GM21423 (cell line): Measurements from ENCODE around the gene OSBPL10.

Source experiments
- ATAC-seq: cut with Tn5 transposase; IDR thresholded peaks from one replicate; pipeline ENCODE4 v1.9.1; 2021; ENCODE audit warnings: mild to moderate bottlenecking, moderate library complexity; ENCODE audit not compliant: unreplicated experiment

Gene OSBPL10

DNA sequence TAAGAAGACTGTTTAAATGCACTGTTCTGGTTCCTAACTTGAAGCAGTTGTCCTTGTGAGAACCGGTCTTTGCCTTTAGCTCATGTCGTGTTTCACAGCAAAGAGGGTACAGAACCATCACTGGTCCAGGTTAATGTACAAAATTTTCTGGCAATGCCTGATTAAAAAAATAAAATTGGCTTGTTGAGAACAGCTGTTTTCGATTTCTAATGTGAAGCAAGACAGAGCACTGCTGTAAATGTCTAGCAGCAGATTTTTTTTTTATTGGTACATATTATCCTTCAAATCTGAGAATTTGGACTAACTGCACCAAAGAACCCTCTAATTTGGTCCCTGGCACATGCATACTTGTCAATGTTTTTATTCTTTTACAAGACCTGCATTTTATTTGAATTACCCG is 345.0 kb downstream of the OSBPL10 start:
- ATAC-seq = no peak

DNA sequence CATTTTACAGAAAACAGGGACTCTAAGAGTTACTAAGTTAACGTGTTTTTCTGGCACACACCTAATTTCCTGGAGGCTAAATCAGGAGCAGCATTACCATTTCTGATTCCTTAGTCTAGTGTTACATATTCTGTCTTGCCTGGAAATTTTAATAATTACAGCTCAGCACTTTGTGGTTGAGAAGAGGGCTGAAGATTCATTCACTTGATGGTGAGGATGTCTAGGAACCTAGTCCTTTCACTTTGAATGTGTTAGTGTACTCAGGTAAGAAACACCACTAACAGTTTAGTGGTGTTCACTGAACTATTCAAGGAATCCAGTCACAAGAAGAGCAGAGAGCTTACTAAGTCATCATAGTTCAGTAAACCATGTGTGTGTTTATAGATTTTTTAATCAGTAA is 345.5 kb downstream of the OSBPL10 start:
- ATAC-seq = peak; percentile 39

DNA sequence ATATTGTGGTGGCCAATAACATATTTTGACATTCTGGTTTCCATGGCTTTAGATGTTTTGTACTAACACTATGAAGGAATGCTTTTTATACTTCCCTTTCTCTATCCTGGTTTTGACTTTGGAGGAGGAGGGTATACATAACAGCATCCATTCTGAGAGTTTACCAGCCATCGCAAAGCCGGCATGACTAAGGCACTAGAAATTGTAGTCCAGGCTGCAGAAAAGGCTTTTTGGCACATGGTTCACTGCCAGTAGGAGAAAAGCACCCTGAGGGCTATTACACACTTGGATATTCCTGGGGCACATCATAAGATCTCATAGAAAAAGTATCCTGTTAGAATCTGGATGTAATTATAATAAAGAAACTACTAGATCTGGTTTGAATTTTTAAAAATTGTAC is 346.6 kb downstream of the OSBPL10 start:
- ATAC-seq = no peak

DNA sequence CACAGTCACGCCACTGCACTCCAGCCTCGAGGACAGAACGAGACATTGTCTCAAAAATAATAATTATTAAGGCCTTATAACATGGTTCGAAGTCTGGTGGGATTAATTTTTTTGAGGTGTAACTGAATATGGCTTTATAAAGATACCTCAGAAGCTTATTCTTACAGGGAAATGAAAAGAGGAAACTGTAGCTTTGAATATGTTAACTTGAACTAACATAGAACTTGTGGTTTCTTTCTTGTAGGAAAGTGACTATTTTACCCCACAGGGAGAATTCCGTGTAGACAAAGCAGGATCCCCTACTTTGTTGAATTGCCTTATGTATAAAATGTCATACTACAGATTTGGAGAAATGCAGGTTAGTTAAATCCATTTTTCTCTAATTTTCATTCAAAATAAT is 352.0 kb downstream of the OSBPL10 start:
- ATAC-seq = no peak

DNA sequence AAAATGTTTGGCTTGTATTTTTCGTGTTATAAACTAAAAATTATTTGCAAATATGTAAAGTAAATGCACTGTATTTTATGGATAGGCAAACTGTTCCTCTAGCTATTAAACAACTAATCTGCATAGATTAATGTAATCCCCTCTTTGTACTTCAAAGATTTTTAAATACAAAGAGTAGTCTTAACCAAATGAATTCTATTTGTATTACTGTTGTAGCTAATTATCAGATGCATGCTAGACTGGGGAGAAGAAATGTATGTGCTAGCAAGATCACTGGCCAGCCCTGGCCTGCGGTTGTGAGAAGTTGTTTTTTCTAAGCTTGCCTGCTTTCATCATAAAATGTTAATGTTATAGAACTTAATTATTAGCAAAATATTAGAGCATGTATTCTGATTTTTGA is 355.7 kb downstream of the OSBPL10 start:
- ATAC-seq = no peak

DNA sequence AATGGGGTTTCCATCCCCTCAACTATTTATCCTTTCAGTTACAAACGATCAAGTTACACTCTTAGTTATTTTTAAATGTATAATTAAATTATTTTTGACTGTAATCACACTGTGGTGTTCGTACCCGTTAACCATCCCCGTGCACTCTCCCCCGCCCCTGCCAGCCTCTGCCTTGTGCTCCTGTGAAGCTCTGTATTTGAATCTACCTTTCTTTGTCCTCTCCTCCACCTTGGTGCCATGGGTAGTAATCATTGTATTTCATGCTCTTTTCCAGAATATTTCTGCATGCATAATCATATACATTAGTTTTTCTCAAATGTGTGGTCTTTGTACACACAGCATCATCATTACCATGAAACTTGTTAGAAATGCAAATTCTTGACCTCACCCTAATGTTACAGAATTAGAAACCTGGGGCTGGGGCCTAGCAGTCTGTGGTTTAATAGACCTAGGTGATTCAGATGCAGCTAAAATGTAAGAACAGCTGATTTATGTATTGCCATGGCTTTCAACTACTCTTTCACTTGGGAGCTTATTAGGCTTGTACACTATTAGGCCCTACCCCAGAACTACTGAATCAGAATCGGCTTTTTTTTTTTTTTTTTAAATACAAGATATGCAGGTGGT is 356.9 kb downstream of the OSBPL10 start:
- peak; percentile 37 for ATAC-seq

DNA sequence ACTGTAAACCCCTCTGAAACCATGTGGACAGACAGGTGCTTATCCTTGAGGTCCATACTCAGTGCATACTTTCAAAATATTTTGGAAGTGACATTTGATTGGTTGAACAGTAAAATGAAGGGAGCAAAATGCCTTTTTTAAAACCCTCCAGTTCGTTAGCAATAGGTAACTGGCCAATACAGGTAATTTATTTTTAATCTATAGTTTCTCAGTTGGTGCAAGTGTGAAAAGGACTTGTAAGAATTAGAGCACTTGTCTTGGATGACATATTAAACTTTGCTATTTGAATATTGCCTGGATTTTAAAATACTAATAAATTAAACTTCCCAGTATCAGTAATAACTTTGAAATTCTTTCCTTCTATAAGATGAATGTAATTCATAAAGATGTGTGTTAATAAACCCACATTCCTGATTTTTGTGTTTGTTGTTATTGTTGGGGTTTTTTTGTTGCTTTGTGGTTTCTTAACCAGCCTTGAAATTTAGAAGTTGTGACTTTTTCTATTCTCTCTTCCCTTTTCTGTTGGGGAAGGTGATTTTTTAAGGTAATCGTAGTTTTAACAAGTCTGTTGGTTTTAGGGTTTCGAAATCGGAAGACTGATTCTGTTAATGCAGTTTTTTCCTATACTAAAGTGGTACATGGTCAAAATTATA is 358.3 kb downstream of the OSBPL10 start:
- peak; percentile 67 for ATAC-seq

DNA sequence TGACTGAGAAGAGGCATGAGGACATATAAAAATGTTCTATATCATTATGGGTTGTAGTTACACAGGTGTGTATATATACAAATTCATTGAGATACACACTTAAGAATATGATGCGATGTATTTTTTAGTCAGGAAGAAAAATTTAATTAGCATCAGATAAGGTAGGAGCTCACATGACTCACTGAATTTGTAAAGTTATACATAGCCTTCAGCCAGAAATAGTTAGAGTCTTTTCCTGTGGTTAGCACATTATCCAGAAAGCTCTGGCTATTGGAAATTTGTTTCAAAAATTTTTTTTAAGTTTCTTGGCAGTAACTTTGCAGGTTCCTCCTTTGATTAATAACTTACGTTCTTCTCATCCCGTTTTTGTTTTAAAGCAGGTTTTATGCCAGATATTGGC is 359.7 kb downstream of the OSBPL10 start:
- no peak for ATAC-seq

DNA sequence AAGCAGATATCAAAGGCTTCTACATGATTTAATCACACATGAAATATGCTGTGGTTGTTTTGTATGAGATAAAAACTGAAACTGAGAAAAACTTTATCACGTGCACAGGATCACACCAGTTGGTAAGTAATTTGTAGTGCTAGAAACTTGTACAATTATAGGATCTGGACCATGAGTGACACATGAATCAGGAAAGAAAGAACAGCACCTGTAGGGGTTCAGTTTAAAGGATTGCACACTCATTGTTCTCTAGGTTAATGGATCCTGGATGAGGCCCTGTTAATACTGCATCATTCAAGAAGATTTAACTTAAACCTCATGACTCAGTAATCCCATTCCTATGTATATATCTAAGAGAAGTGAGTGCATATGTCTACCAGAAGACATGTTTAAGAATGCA is 360.4 kb downstream of the OSBPL10 start:
- no peak for ATAC-seq

DNA sequence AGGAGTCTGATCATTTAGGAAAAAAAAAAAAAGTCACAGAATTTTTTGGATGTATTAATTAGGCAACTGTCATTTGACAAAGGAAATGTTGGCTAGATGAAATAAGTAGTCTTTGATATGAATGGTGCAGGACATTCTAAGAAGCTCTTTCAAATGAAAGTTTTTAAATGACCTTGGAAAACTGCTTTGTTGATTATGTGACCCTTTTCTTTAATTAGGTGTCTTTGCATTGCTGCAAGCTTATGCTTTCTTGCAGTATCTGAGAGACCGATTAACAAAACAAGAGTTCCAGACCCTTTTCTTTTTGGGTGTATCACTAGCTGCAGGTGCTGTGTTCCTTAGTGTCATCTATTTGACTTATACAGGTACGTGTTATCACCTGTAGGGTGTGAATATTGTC is 364.4 kb downstream of the OSBPL10 start:
- no peak for ATAC-seq

DNA sequence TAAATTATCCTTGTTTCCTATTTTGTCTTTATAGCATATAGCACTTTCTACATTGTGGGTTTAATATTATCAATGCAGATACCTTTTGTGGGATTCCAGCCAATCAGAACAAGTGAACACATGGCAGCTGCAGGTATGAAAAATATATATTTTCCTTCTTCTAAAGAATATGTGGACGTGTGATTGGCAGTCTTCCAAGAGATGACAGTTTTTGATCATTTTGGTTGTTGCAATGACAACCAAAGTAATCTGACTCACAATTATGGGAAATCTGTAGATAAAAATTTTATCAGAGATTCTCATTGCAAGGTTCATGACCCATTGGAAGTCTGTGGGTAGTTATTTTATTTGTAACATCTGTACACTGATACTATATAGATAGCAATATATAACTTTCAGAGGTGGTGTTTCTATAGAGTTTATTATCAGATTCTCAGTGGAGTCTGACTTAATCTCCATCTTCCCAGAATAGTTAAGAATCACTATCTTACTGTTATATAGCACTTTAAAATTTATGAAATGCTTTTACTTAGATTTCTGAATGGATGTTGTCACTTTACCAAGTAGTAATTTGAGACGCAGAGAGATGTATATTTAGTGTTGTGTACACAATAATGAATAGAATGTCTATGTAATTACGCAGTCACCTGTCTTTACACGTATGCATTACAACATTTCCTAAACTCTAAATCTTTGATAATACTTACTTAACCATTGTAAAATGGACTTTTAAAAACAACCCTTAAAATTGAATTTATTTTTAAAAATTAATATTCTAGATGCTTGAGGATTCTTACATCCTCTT is 365.8 kb downstream of the OSBPL10 start:
- ATAC-seq = no peak

DNA sequence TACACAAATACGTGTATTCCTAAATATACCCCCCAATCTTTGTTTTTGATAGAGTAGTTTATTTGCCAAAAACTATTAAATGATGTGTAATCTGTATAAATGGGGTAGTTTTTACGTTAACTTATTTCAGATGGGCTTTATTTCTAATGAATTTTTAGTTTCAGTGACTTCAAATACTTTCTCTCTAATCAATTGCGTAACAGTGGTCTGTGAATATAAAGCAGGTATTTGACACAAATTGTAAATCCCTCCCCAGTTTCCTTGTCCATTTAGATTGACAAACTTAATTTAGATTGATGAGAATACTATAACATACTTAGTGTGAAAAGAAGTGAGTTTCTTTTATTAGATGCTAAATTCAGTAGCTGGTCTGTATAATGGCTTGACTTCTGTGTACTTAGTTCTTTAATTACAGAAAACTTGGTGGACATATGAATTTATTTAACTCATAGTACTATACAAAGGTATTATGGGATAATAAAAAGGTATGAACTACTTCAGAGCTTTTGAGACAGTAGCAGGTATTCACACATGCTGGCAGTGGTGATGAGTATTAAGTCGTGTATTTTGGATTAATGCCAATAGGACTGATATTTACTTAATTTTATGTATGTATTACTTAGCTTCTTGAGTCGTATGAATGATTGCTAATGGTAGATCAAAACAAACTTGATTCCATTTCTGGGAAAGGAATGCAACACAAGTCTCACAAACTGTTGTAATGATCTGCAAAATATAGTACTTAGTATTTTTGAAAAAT is 366.7 kb downstream of the OSBPL10 start:
- ATAC-seq = no peak

DNA sequence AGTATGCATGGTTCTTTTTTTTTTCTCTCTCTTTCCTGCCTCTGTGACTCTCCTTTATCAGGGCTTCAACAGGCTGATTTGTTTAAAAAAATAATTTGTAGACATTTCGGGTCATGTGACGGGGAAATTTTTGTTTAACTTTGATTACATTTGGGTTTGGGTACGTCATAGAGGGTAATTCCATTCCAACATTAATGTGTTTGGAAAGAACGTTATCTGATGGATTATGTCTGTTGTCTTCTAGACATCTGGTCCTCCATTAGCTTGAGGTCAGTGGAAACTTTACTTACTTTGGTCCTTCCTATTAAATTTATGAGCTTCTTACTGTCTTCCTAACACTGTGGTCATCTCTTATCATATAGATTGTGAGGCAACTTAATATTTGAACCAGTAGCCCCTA is 367.4 kb downstream of the OSBPL10 start:
- ATAC-seq = no peak

DNA sequence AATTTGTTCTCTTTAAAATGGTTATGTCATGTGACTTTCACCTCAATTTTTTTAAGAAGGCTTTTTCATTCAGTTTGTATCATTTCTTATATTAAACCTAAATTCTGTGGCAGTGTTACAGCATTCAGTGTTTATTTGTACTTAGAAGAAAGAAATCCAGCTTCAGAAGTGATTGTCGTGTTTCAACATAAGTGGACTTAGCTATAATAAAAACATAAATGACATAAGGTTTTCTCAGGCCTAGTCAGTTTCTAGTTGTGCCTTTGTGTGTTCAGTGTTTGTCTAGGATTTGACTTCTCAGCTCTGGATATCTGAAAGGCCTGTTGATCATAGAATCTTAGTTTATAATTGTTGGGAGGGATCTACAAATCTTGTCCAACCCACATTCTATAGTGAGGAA is 367.9 kb downstream of the OSBPL10 start:
- no peak for ATAC-seq
